ENCODE results near the gene SRRM3.

DNA sequence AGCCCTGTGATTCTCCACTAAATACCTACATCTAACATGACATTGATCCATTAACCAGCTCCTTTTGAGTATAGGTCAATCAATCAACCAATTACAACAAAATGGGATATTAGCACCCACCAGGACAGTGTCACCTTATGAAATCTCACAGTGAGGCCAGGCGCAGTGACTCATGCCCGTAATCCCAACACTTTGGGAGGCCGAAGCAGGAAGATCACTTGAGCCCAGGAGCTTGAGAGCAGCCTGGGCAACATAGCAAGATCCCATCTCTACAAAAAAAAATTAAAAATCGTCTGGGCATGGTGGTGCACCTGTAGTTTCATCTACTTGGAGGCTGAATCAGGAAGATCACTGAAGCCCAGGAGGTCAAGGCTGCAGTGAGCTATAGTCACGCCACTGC is 28.5 kb downstream of the SRRM3 start:
- no peak for TF ChIP-seq POLR2AphosphoS5 (IDR thresholded peaks at IDR 0.05)
- no peak for TF ChIP-seq CTCF (IDR thresholded peaks at IDR 0.05)
- no peak for TF ChIP-seq POLR2A (IDR thresholded peaks at IDR 0.05)

Measured in stomach (tissue), 4 donors.